ENCODE measurements around the gene KRT80.

KRT80 gene

GRCh38 chr12:52119398-52120254, 72.2 kb downstream of the KRT80 start:
- Histone ChIP-seq H3K27me3 (ENCODE audit: control insufficient read depth, insufficient read depth, low read length, poor library complexity, severe bottlenecking) (no peaks in the 10 kb centered on the region), H3K36me3 (ENCODE audit: control insufficient read depth, insufficient read depth, low read length) (no peaks in the 10 kb centered on the region), H3K4me1 (ENCODE audit: control insufficient read depth, insufficient read depth, low read length) (no peaks in the 10 kb centered on the region), H3K4me3 (ENCODE audit: insufficient read depth, low read depth, low read length) (no peak overlapping the region), H3K27ac (ENCODE audit: insufficient read depth, low read depth, low read length, poor library complexity, severe bottlenecking) (no peak overlapping the region), H3K9me3 (ENCODE audit: control insufficient read depth, low read length) (no peaks in the 10 kb centered on the region)
- 44 to 51% methylated on average over 23 of the region's 23 CpGs for WGBS, 2 experiments
